GM12875 (cell line): ENCODE measurements around the gene TIAM2.

Source experiments
- H3K4me3 ChIP-seq: one replicate; pipeline ENCODE4 v1.5.1; 2011; ENCODE audit warnings: low read depth, low read length, control low read depth
- TF ChIP-seq, protein P1 (sequence below): IDR thresholded peaks from 2 replicates; pipeline ENCODE4 v1.5.1; 2011; ENCODE audit warnings: low read depth, mild to moderate bottlenecking, control low read depth, inconsistent platforms, low read length, moderate library complexity, borderline replicate concordance; ENCODE audit not compliant: insufficient read depth

The TIAM2 gene

DNA sequence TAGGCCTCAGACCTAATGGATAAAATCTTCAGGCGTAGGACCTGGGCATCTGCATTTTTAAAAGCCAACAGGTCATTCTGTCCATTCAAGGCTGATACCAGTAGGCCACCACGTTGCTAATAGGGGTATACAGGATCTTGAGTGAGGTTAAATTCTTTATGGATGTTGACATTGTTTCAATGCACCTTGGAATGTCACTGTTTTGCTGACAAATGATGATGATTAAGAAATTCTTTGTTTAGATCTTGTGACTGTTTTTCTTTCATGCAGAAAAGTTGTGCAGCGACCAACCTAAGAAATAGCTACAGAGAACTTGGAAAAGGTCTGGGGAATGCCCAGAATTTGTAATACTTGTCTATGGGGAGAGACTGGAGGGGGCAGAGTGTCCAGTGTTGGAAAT, 167.6 kb downstream of the TIAM2 start:
- no peak overlapping the region for H3K4me3 ChIP-seq
- TF ChIP-seq, protein P1, sequence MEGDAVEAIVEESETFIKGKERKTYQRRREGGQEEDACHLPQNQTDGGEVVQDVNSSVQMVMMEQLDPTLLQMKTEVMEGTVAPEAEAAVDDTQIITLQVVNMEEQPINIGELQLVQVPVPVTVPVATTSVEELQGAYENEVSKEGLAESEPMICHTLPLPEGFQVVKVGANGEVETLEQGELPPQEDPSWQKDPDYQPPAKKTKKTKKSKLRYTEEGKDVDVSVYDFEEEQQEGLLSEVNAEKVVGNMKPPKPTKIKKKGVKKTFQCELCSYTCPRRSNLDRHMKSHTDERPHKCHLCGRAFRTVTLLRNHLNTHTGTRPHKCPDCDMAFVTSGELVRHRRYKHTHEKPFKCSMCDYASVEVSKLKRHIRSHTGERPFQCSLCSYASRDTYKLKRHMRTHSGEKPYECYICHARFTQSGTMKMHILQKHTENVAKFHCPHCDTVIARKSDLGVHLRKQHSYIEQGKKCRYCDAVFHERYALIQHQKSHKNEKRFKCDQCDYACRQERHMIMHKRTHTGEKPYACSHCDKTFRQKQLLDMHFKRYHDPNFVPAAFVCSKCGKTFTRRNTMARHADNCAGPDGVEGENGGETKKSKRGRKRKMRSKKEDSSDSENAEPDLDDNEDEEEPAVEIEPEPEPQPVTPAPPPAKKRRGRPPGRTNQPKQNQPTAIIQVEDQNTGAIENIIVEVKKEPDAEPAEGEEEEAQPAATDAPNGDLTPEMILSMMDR = no peak

- TF ChIP-seq, protein P1 = no peak
- H3K4me3 ChIP-seq = no peak overlapping the region
Measured at GRCh38 chr6:155163601-155164000, 168.5 kb downstream of the TIAM2 start.

DNA sequence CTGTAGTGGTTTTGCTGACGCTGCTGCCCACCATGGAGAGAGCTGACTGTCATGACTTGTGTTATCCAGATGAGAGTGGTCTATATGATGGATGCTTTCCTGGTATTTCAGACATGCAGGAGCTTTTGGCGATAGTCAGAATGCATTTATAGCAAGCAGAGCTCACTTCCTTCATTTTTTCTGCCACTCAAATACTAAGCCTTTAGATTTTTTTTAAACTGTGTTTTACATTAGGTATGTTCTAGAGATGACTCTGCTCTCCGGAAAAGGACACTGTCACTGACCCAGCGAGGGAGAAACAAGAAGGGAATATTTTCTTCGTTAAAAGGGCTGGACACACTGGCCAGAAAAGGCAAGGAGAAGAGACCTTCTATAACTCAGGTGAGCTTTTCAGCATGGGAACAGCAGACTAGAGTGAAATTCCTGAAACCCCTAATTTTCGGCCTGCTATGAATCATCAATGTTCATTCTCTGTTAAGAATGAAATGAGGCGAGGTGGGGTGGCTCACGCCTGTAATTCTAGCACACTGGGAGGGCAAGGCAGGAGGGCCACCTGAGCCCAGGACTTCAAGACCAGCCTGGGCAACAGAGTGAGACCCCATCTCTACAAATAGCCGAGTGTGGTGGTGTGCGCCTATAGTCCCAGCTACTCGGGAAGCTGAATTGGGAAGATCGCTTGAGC, 170.1 kb downstream of the TIAM2 start:
- TF ChIP-seq, protein P1 = no peak
- no peak overlapping the region for H3K4me3 ChIP-seq

GRCh38 chr6:155170519-155170918, 175.4 kb downstream of the TIAM2 start:
- TF ChIP-seq, protein P1 = no peak
- no peak overlapping the region for H3K4me3 ChIP-seq

GRCh38 chr6:155171109-155171746, 176.1 kb downstream of the TIAM2 start:
- TF ChIP-seq, protein P1 = no peak
- H3K4me3 ChIP-seq = no peak overlapping the region

GRCh38 chr6:155171747-155172449, 176.8 kb downstream of the TIAM2 start:
- H3K4me3 ChIP-seq = no peak overlapping the region
- TF ChIP-seq, protein P1 = no peak
